BE2C (cell line): ENCODE measurements around the gene BABAM1.

Experiments used
- DNase-seq: peaks from one replicate; pipeline ENCODE4 v3.0.0-alpha.2; 2020
- H3K27me3 ChIP-seq: fragments of 250-450 bp; sonication (Bioruptor Pico); 2 replicates; pipeline ENCODE4 v1.5.1; 2020; ENCODE audit warnings: mild to moderate bottlenecking
- H3K36me3 ChIP-seq: fragments of 250-450 bp; sonication (Bioruptor Pico); 2 replicates; pipeline ENCODE4 v1.5.1; 2020; ENCODE audit warnings: mild to moderate bottlenecking
- H3K4me1 ChIP-seq: fragments of 250-450 bp; sonication (Bioruptor Pico); 2 replicates; pipeline ENCODE4 v1.5.1; 2020
- H3K4me3 ChIP-seq: 2 replicates; pipeline ENCODE4 v1.5.1; 2011; ENCODE audit warnings: low read depth, low read length
- H3K9me3 ChIP-seq: fragments of 250-450 bp; sonication (Bioruptor Pico); 2 replicates; pipeline ENCODE4 v1.5.1; 2020
- CTCF ChIP-seq: IDR thresholded peaks from 2 replicates; pipeline ENCODE4 v1.5.1; 2012; ENCODE audit warnings: mild to moderate bottlenecking, low read depth, low read length

Gene BABAM1

GRCh38 chr19:17314007-17314593, 46.9 kb downstream of the BABAM1 start:
- DNase-seq = no peak
- Histone ChIP-seq H3K4me3 (no peak overlapping the region), H3K27me3 (no peaks in the 10 kb centered on the region), H3K36me3 (peaks cover 20% of the 10 kb centered on the region), H3K9me3 (no peaks in the 10 kb centered on the region), H3K4me1 (no peaks in the 10 kb centered on the region)
- no peak for TF ChIP-seq CTCF

- H3K4me1 ChIP-seq = no peaks in the 10 kb centered on the region
- no peaks in the 10 kb centered on the region for H3K9me3 ChIP-seq
- H3K4me3 ChIP-seq = no peak overlapping the region
- no peak for TF ChIP-seq CTCF
- peaks cover 36% of the 10 kb centered on the region for H3K36me3 ChIP-seq
- DNase-seq = no peak
- H3K27me3 ChIP-seq = no peaks in the 10 kb centered on the region
Measured at GRCh38 chr19:17318966-17319365, 51.7 kb downstream of the BABAM1 start.

- TF ChIP-seq CTCF = no peak
- Histone ChIP-seq H3K27me3 (no peaks in the 10 kb centered on the region), H3K36me3 (peaks cover 29% of the 10 kb centered on the region), H3K4me3 (no peak overlapping the region), H3K4me1 (no peaks in the 10 kb centered on the region), H3K9me3 (no peaks in the 10 kb centered on the region)
- DNase-seq = no peak
Measured at GRCh38 chr19:17319473-17320238, 52.4 kb downstream of the BABAM1 start.

GRCh38 chr19:17320435-17320834, 53.2 kb downstream of the BABAM1 start:
- H3K4me1 ChIP-seq = no peaks in the 10 kb centered on the region
- no peaks in the 10 kb centered on the region for H3K9me3 ChIP-seq
- DNase-seq = no peak
- H3K36me3 ChIP-seq = peaks cover 27% of the 10 kb centered on the region
- no peaks in the 10 kb centered on the region for H3K27me3 ChIP-seq
- TF ChIP-seq CTCF = no peak
- no peak overlapping the region for H3K4me3 ChIP-seq

GRCh38 chr19:17321655-17322489, 54.6 kb downstream of the BABAM1 start:
- H3K4me1 ChIP-seq = no peaks in the 10 kb centered on the region
- H3K9me3 ChIP-seq = no peaks in the 10 kb centered on the region
- no peak for DNase-seq
- H3K27me3 ChIP-seq = no peaks in the 10 kb centered on the region
- TF ChIP-seq CTCF = no peak
- no peak overlapping the region for H3K4me3 ChIP-seq
- peaks cover 19% of the 10 kb centered on the region for H3K36me3 ChIP-seq
